HG03521 (cell line): ENCODE data around the gene DAB2.
"Not testable (repeated sequence)": the region's sequence is repeated elsewhere in the genome, so short reads cannot be mapped to it uniquely, and the experiment has no call there.

ENCODE experiments used
- ATAC-seq: cut with Tn5 transposase; IDR thresholded peaks from one replicate; pipeline ENCODE4 v1.9.1; 2021; ENCODE audit warnings: mild to moderate bottlenecking, moderate library complexity; ENCODE audit not compliant: unreplicated experiment

Gene DAB2

GRCh38 chr5:39422728-39423285 is 2.0 kb downstream of the DAB2 start:
- no peak for ATAC-seq

- no peak for ATAC-seq
Observed at GRCh38 chr5:39422036-39422606, 2.7 kb downstream of the DAB2 start.

GRCh38 chr5:39420482-39421145 is 4.2 kb downstream of the DAB2 start:
- ATAC-seq: no peak

GRCh38 chr5:39419796-39420195 is 5.0 kb downstream of the DAB2 start:
- no peak for ATAC-seq

- no peak for ATAC-seq
Observed at GRCh38 chr5:39417979-39418378, 6.8 kb downstream of the DAB2 start.

- no peak for ATAC-seq
Observed at GRCh38 chr5:39415201-39415600, 9.6 kb downstream of the DAB2 start.

- ATAC-seq: no peak
Observed at GRCh38 chr5:39414426-39414825, 10.4 kb downstream of the DAB2 start.

GRCh38 chr5:39413771-39414170 is 11.0 kb downstream of the DAB2 start:
- no peak for ATAC-seq

- ATAC-seq: no peak
Observed at GRCh38 chr5:39412721-39413394, 11.9 kb downstream of the DAB2 start.

- no peak for ATAC-seq
Observed at GRCh38 chr5:39411985-39412384, 12.8 kb downstream of the DAB2 start.

GRCh38 chr5:39411061-39411460 is 13.7 kb downstream of the DAB2 start:
- ATAC-seq: no peak

GRCh38 chr5:39409033-39409432 is 15.7 kb downstream of the DAB2 start:
- no peak for ATAC-seq

GRCh38 chr5:39405083-39405843 is 19.5 kb downstream of the DAB2 start:
- no peak for ATAC-seq

- not testable (repeated sequence) for ATAC-seq
Observed at GRCh38 chr5:39403761-39404160, 21.0 kb downstream of the DAB2 start.

GRCh38 chr5:39402140-39402539 is 22.6 kb downstream of the DAB2 start:
- ATAC-seq: not testable (repeated sequence)

GRCh38 chr5:39400713-39401578 is 23.8 kb downstream of the DAB2 start:
- ATAC-seq: no peak

GRCh38 chr5:39399135-39400036 is 25.4 kb downstream of the DAB2 start:
- no peak for ATAC-seq

GRCh38 chr5:39396843-39397242 is 27.9 kb downstream of the DAB2 start:
- no peak for ATAC-seq

- ATAC-seq: no peak
Observed at GRCh38 chr5:39395521-39395920, 29.3 kb downstream of the DAB2 start.
